DLD1 (cell line): Measurements from ENCODE around the gene HCN1.
"Not testable (repeated sequence)": the region's sequence is repeated elsewhere in the genome, so short reads cannot be mapped to it uniquely, and the experiment has no call there.

Source experiments
- in situ Hi-C: cut with HindIII; loops from 2 replicates; pipeline ENCODE4 v1.10.0; 2017; ENCODE audit warnings: low sequenced_read_pairs

Gene HCN1

DNA sequence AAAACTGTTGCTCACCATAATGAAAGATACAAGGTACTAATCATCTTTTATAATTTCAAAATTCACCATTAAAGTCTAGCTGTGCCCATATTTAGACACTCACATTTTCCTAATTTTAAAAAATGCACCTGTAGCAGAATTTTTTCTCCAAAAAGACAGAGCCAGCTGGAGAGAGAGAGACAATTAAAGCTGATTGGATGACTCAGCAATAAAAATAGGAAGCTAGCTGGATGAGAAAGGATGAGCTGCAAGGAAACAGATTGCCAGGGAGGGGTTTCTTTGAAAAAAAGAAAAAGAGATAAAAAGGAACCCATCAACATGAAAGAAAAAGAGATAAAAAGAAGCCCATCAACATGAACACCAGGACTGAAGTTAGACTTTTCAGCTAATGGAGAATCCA, 73.8 kb downstream of the HCN1 start:
- in situ Hi-C loops, result no loop called here

GRCh38 chr5:45617859-45618416, 78.2 kb downstream of the HCN1 start:
- in situ Hi-C loops, result no loop called here

- in situ Hi-C loops, result no loop called here
Measured at GRCh38 chr5:45609661-45610060, 86.5 kb downstream of the HCN1 start.

DNA sequence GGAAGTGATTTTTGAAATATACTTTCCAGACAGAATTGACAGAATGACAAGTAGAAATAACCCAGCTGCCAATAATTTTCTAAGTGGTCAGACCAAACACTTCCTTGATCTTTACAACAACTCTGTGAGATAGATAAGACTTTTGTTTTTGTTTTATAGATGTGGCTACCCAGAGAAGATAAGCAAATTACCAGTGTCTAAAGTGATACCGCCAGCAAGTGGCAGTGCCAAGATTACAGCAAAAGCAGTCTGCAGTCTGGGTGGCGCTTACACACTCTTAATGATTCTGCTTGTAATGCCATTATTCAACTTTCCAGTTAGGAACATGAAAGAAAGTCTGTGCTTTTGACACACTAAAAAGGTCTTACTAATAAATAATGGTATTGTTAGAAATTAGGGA, 92.1 kb downstream of the HCN1 start:
- in situ Hi-C loops, result no loop called here

- in situ Hi-C loops, result no loop called here
Measured at GRCh38 chr5:45601424-45601823, 94.8 kb downstream of the HCN1 start.

- in situ Hi-C loops, result no loop called here
Measured at GRCh38 chr5:45596320-45596719, 99.9 kb downstream of the HCN1 start.

GRCh38 chr5:45586001-45586400, 110.2 kb downstream of the HCN1 start:
- in situ Hi-C loops, result not testable (repeated sequence)

GRCh38 chr5:45578270-45578669, 117.9 kb downstream of the HCN1 start:
- in situ Hi-C loops, result no loop called here

- in situ Hi-C loops, result no loop called here
Measured at GRCh38 chr5:45568813-45569212, 127.4 kb downstream of the HCN1 start.

DNA sequence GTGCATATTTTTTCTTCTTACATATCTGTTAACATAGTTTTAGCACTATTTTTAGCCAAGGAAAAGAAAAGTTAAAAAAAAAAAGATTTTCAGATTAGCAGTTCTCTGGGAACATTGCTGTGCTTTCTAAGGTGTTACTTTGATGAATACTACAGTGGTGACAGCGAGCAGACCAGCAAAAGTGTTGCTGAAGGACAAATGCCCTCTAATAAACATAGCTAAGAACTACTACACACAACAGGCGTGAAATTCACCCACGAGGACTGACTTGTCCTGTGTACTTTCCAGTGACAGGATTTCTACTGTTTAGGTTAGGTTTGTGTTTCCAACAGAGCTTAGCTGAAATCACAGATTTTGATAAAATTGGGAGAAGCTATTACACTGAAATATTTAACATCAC, 153.8 kb downstream of the HCN1 start:
- in situ Hi-C loops, result no loop called here

DNA sequence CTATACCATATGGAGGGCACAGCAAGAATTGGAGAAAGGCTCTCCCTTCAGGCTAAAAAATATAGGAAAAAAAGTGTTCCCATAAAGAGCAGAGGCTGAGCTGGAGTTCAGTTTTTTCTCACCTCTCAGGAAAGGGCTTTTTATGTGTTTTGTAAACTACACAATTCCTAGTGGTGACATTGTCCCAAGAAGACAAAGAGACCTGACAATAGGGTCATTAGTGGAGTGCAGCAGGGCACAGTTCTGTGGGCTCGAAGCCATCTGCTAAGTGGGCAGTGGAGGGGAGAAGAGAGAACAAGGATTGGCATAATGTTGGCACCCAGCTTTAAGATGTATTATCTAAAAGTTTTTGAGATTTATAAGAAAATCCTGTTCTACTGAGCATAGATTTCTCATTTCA, 162.5 kb downstream of the HCN1 start:
- in situ Hi-C loops, result no loop called here

GRCh38 chr5:45532826-45533624, 163.2 kb downstream of the HCN1 start:
- in situ Hi-C loops, result no loop called here

DNA sequence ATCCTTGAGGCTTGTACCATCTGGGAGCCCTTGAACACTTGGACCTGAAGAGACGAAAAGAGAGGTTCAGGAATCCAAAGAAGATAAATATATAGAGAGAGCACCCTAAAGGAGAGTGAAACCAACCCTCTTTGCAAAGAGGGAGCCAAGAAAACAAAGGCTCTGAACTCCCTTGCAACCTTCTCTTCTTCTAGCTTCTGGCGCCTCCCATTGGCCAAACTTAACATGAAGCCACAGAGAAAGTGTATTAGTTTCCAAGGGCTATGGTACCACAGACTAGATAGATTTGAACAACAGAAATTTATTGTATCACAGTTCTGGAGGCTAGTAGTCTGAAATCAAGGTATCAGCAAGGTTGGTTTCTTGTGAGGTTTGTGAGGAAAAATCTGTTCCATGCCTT, 175.1 kb downstream of the HCN1 start:
- in situ Hi-C loops, result no loop called here

DNA sequence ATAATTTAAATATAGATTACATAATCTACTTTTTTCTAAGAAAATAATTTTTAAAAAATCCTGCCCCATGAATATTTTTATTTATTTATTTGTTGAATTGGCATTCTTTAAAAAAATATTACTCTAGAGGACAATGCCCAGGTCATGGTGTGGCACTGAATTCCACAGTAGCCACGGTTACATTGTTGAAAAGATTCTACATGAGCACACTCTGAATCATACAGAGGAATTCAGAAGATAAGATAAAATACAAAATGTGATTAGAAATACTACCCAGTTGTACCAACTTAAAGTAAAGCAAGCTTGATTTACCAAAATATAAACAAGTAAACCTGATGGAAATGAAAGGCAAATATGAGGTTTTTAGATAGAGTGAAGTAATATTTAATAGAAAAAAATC, 183.7 kb downstream of the HCN1 start:
- in situ Hi-C loops, result no loop called here

DNA sequence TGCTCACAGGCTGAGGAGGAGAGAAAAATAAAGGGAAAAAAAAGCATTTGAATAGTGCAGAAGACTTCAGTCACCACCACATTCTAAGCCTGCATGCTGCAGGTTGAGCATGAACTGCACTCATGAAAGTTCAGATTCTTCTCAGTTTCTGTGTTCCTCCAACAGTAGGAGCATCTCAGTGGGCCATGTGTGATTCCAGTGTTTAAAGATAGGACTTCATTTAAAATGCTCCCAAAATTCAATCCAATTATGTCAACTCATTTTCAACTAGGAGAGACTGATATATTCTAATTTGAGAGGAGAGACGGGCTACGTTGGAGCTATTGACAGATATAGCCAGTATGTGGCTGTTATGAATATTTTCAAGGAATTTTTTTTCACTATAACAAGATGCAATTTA, 186.8 kb downstream of the HCN1 start:
- in situ Hi-C loops, result no loop called here

DNA sequence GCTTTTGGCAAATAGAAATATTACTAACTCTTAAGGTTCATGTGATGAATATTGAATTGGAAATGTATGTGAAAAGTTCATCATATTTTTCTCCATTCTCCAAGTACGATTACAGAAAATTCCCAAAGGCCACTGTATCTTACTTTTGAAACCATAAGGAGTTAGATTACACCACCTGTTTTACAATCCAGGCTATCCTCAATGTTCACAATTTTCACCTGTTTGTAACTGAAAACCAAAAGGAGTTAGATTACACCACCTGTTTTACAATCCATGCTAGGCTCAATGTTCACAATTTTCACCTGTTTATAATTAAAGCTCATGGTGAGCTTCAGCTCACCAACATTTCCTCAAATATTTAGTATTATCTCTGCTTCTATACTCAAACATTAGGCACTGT, 188.0 kb downstream of the HCN1 start:
- in situ Hi-C loops, result no loop called here

GRCh38 chr5:45507178-45507577, 189.0 kb downstream of the HCN1 start:
- in situ Hi-C loops, result no loop called here

DNA sequence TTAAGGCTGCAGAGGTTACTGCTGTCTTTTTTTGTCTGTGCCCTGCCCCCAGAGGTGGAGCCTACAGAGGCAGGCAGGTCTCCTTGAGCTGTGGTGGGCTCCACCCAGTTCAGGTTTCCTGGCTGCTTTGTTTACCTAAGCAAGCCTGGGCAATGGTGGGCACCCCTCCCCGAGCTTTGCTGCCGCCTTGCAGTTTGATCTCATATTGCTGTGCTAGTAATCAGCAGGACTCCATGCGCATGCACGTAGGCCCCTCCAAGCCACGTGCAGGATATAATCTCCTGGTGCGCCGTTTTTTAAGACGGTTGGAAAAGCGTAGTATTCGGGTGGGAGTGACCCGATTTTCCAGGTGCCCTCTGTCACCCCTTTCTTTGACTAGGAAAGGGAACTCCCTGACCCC, 197.2 kb downstream of the HCN1 start:
- in situ Hi-C loops, result not testable (repeated sequence)

DNA sequence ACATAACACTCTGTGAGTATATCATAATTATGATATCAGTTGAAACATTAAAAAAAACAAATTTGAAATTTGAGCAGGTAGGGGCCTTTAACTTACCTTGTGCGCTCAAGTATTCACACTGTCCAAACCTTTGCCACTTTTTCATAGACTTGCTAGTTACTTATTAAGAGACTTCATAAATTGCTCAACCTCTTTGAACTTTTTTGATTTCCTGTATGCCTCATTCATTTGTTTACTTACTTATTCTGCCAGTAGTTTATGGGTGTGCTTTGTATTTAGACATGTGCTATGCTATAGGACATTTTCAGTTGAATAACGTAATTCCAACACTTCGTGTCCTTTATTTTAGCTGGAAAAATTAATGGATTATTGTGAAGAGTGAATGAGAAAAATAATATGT, 204.8 kb downstream of the HCN1 start:
- in situ Hi-C loops, result no loop called here

GRCh38 chr5:45484781-45485180, 211.4 kb downstream of the HCN1 start:
- in situ Hi-C loops, result no loop called here

DNA sequence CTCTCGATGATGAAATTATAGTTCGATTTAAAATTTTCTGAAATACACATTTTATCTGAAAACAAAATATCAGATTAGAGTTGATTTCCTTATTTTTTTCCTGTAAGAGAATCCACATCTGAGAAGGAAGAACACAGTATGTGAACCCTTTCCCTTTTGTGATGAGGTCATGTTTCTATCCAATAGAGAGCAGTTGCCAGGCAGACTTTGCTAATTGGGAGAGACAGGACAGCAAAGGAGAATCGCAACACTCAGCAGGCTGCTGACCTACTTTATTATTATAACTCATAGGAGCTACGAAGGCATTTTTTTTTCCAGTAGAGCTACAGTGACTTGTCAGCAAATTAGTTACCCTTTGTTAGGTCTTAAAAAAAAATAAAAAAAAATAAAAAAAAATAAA, 242.1 kb downstream of the HCN1 start:
- in situ Hi-C loops, result no loop called here

- in situ Hi-C loops, result not testable (repeated sequence)
Measured at GRCh38 chr5:45444856-45445255, 251.3 kb downstream of the HCN1 start.

DNA sequence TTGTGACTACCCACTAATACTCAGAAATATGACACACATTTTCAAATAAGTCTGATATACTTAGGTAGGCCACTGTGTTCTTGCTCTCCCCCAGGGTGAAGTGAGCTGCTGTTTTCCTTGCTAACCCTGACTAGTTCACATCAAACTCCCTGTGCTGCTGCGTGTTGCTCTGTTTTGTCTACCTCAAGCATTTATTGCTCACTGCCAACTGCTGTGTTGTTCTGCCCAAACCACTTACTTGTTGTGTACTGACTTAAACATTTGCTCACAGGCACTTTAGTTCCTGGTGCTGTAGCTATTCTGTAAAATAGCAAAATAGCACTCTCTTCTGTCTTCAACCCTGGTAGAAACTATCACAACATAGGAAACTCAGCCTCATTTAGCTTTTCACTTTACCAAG, 255.7 kb downstream of the HCN1 start:
- in situ Hi-C loops, result no loop called here
